D721Med (cell line): Measurements from ENCODE around the gene ST8SIA5.

Experiments
- DNase-seq: peaks from one replicate; pipeline ENCODE4 v3.0.0; 2011; ENCODE audit warnings: low spot score; ENCODE audit not compliant: insufficient read length
- FAIRE-seq: peaks from 2 replicates; lab custom pipeline; 2011; peaks lifted over from hg19 to GRCh38; lab: Jason Lieb, UNC
- TF ChIP-seq, protein P1 (sequence below): IDR thresholded peaks from 2 replicates; pipeline ENCODE4 v1.5.1; 2012; ENCODE audit warnings: mild to moderate bottlenecking, control low read depth; ENCODE audit not compliant: insufficient read depth; ENCODE audit errors: missing control alignments

Gene ST8SIA5

DNA sequence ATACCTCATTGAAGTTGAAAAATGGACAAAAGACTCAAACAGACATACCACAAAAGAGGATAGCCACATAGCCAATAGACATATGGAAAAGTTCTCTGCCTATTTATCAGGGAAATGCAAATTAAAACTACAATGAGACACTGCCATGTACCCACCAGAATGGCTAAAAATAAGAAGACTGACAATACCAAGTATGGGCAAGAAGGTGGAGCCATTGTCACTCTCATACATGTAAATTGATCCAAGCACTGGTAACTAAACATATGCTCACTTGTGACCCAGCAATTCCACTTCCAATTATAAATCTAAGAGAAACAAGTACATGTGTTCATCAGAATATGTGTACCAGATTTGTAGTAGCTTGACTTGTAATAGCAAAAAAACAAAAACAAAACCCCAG is 104.5 kb downstream of the ST8SIA5 start:
- FAIRE-seq, result peak; percentile 76
- TF ChIP-seq, protein P1, sequence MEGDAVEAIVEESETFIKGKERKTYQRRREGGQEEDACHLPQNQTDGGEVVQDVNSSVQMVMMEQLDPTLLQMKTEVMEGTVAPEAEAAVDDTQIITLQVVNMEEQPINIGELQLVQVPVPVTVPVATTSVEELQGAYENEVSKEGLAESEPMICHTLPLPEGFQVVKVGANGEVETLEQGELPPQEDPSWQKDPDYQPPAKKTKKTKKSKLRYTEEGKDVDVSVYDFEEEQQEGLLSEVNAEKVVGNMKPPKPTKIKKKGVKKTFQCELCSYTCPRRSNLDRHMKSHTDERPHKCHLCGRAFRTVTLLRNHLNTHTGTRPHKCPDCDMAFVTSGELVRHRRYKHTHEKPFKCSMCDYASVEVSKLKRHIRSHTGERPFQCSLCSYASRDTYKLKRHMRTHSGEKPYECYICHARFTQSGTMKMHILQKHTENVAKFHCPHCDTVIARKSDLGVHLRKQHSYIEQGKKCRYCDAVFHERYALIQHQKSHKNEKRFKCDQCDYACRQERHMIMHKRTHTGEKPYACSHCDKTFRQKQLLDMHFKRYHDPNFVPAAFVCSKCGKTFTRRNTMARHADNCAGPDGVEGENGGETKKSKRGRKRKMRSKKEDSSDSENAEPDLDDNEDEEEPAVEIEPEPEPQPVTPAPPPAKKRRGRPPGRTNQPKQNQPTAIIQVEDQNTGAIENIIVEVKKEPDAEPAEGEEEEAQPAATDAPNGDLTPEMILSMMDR, result no peak
- DNase-seq, result no peak

DNA sequence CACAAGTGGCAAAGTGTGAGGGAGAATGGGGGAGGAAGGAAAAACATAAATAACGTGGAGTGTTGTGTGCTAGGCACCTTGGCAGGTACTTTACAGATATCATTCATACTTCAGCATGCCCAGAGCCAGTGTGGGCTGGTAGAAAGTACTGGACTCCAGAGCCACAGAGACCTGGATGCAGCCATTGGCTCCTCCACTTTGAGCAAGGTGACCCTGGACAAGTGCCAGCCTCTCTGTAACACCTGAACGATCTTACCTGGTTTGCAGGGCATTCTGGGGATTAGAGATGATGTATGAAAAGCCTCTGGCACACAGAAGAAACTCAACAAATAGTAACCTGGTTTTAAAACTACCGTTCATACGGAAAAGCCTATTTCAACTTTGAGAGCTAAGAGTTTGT is 106.2 kb downstream of the ST8SIA5 start:
- no peak for FAIRE-seq
- TF ChIP-seq, protein P1, result no peak

DNA sequence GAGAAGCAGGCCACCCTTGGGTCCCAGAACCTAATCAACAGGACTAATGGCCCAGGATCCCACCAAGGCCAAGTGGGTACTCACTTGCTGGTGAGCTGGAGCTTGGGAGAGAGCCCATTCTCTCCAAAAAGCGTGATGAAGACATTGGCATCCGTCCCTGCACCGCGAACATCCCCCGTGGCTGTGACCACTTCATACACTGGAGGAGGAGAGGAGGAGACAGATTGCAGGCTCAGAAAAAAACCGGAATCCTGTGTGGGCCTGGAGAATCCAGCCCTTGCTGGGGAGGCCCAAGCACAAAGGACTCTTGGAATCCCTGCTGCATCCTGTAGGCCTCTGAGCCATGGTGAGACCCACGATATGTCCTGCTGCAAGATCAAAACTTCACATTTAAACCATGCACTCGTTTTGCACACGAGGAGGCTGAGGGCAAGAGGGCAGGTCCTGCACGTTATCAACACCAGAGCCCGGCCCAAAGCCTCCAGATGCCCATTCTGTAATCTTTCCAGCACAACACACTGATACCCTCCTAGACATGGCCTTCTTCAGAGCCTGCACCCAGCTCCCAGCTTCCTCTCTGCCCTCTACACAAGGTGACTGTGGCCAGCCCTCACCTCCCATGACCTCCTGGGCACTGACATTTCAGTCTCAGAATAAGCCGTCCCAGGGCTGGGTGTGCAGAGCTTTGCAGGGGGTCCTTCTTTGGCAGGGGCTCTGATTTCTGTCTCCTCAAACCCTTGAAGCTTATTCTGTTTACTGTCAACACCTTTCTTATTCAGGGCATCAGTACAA is 107.6 kb downstream of the ST8SIA5 start:
- no peak for FAIRE-seq
- TF ChIP-seq, protein P1, result no peak
- no peak for DNase-seq

More for the DNA sequence above, 106.2 kb downstream of the ST8SIA5 start:
- no peak for DNase-seq

DNA sequence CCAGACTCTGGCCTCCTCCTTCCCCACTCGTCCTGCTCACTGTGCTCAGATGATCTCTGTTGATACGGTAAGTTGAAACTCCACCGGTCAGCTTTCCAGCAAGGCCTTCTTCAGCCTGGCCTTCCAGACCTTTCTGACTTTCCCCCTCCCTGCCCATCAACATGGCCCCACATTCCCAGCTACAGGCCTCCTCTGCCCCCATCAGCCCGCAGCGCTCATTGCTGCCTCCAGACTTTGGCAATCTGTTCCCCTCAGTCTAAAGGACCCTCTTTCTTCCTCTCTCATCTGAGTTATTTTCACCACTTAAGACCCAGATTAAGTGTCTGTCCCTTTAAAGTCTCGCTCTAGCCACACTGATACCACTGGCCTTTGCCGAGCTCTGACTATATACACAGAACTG is 110.4 kb downstream of the ST8SIA5 start:
- DNase-seq (no peak), FAIRE-seq (no peak)
- TF ChIP-seq, protein P1, result no peak

DNA sequence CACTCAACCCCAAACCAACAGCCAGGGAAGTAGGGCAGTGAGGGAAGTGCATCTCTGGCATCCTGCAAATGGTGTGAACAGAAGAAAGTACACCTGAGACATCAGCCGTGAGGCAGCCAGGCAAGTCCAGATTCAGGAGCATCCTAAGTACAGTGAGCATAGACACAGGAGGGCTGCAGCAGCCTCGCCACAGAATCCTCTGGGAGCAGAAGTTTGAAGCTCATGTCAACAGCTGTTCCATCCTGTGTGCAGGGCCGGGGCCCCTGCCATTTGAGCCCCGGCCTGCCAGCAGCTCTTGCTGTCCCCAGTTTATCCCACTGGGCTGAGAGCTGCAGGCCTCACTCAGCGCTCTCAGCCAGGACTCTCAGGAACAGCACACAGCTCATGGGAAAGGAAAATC is 114.3 kb downstream of the ST8SIA5 start:
- TF ChIP-seq, protein P1, result no peak
- no peak for FAIRE-seq
- no peak for DNase-seq

DNA sequence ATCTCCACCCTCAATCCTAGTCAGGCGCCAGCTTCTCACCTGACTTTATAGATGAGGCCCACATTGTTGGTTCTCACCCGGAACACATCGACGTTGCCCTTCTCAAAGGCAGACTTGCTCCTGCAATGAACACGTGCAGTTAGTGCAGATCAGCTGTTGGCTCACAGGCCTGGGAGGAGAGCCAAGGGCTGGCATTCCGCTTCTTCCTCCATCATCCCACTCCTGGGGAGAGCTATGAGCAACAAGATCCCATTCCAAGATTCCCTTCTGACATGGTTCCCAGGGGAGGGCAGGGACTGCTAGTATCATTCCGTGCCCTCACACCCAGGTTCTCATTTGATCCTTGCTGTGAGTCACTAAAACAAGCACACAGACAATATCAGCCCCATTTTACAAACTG is 114.9 kb downstream of the ST8SIA5 start:
- DNase-seq (no peak), FAIRE-seq (no peak)
- TF ChIP-seq, protein P1, result no peak

DNA sequence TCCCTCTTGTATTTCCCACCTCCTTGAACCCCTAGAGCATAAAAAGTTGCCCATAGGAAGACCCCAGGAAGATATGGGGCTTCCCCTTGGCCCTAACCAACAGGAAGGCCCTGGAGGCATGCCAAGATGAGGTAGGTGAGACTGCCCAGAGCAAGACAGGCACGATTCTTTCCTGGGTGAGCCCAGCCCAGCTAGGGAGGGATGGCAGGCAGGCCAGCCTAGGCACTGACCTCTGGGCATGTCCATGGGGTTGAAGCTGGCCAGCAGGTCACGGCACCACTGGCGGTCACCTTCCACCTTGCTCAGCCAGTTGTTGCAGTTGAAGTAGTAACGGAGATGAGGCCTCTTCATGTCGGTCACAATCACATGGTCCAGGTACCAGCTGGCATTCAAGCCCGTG is 117.5 kb downstream of the ST8SIA5 start:
- TF ChIP-seq, protein P1, result no peak
- FAIRE-seq (no peak), DNase-seq (no peak)
